ENCODE data around the gene CCDC40.

CCDC40 gene

GRCh38 chr17:80114758-80115157, 78.3 kb downstream of the CCDC40 start:
- DNase-seq (ENCODE audit: low spot score), result no peak

GRCh38 chr17:80115159-80115558, 78.7 kb downstream of the CCDC40 start:
- no peak for DNase-seq (ENCODE audit: low spot score)

GRCh38 chr17:80116276-80116920, 80.0 kb downstream of the CCDC40 start:
- no peak for DNase-seq (ENCODE audit: low spot score)

GRCh38 chr17:80116921-80117380, 80.5 kb downstream of the CCDC40 start:
- DNase-seq (ENCODE audit: low spot score), result no peak

GRCh38 chr17:80117491-80118401, 81.3 kb downstream of the CCDC40 start:
- DNase-seq (ENCODE audit: low spot score), result no peak

GRCh38 chr17:80118601-80119270, 82.3 kb downstream of the CCDC40 start:
- no peak for DNase-seq (ENCODE audit: low spot score)

GRCh38 chr17:80119271-80119791, 82.9 kb downstream of the CCDC40 start:
- no peak for DNase-seq (ENCODE audit: low spot score)

GRCh38 chr17:80119839-80120238, 83.4 kb downstream of the CCDC40 start:
- DNase-seq (ENCODE audit: low spot score), result no peak

GRCh38 chr17:80122026-80122575, 85.7 kb downstream of the CCDC40 start:
- DNase-seq (ENCODE audit: low spot score), result no peak

- no peak for DNase-seq (ENCODE audit: low spot score)
Measured at GRCh38 chr17:80122926-80123505, 86.6 kb downstream of the CCDC40 start.

GRCh38 chr17:80123791-80124190, 87.3 kb downstream of the CCDC40 start:
- no peak for DNase-seq (ENCODE audit: low spot score)

GRCh38 chr17:80124351-80124981, 88.0 kb downstream of the CCDC40 start:
- DNase-seq (ENCODE audit: low spot score), result no peak

GRCh38 chr17:80125656-80126448, 89.4 kb downstream of the CCDC40 start:
- no peak for DNase-seq (ENCODE audit: low spot score)

GRCh38 chr17:80126449-80126715, 89.9 kb downstream of the CCDC40 start:
- no peak for DNase-seq (ENCODE audit: low spot score)

- no peak for DNase-seq (ENCODE audit: low spot score)
Measured at GRCh38 chr17:80129006-80129565, 92.6 kb downstream of the CCDC40 start.

- no peak for DNase-seq (ENCODE audit: low spot score)
Measured at GRCh38 chr17:80130992-80131391, 94.5 kb downstream of the CCDC40 start.

GRCh38 chr17:80132906-80133625, 96.6 kb downstream of the CCDC40 start:
- no peak for DNase-seq (ENCODE audit: low spot score)

- DNase-seq (ENCODE audit: low spot score), result no peak
Measured at GRCh38 chr17:80133626-80133970, 97.2 kb downstream of the CCDC40 start.

GRCh38 chr17:80137131-80137530, 100.7 kb downstream of the CCDC40 start:
- no peak for DNase-seq (ENCODE audit: low spot score)

Data from CD4-positive, alpha-beta T cell treated with Interleukin-2 at 100 ng/mL for 4 hours (primary cell).